ENCODE results near the gene POLR3A. TPM values are rescaled to one million over a fixed set of nuclear protein-coding genes. Genes with fewer than 3 reads are reported as not detected.

Gene POLR3A
- total and polyA plus RNA-seq, 12 donors = 4.2 to 12.5 (median 10.2) TPM

- H3K27ac ChIP-seq = no peak overlapping the region
- intact Hi-C loops (cut with DNase I) = loop anchor here in 9 of 10 donors (5.0 to 10.0 kb wide), 10 partner anchors 257 to 1152 kb away; partner anchors contain the start of gene ZMIZ1 (in 2 of the 9)
- TF ChIP-seq CTCF (IDR thresholded peaks at IDR 0.05) = no peak
- WGBS, 2 donors = 82 to 89% methylated on average over 10 of the region's 10 CpGs
- no peaks in the 10 kb centered on the region for H3K27me3 ChIP-seq
- DNase-seq (no peak), ATAC-seq (no peak)
- peaks cover 0 to 36% (median 12%) of the 10 kb centered on the region in 9 donors for H3K4me1 ChIP-seq
- H3K4me3 ChIP-seq = no peak overlapping the region
- peaks cover 0 to 28% (median 22%) of the 10 kb centered on the region in 9 donors for H3K36me3 ChIP-seq
- no peaks in the 10 kb centered on the region for H3K9me3 ChIP-seq
These were observed 15.9 kb upstream of the POLR3A start for GRCh38 chr10:78045237-78045636.

- H3K4me1 ChIP-seq = peaks cover 0 to 36% (median 12%) of the 10 kb centered on the region in 9 donors
- peaks cover 0 to 33% (median 27%) of the 10 kb centered on the region in 9 donors for H3K36me3 ChIP-seq
- DNase-seq (no peak), ATAC-seq (no peak)
- 70 to 72% methylated on average over 10 of the region's 10 CpGs for WGBS, 2 donors
- intact Hi-C loops (cut with DNase I) = loop anchor here in 9 of 10 donors (5.0 to 10.0 kb wide), 10 partner anchors 258 to 1153 kb away; partner anchors contain the start of gene ZMIZ1 (in 2 of the 9)
- no peak overlapping the region for H3K27ac ChIP-seq
- H3K27me3 ChIP-seq = no peaks in the 10 kb centered on the region
- no peak for TF ChIP-seq CTCF (IDR thresholded peaks at IDR 0.05)
- no peak overlapping the region for H3K4me3 ChIP-seq
- H3K9me3 ChIP-seq = no peaks in the 10 kb centered on the region
These were observed 15.4 kb upstream of the POLR3A start for GRCh38 chr10:78044699-78045098.

DNA sequence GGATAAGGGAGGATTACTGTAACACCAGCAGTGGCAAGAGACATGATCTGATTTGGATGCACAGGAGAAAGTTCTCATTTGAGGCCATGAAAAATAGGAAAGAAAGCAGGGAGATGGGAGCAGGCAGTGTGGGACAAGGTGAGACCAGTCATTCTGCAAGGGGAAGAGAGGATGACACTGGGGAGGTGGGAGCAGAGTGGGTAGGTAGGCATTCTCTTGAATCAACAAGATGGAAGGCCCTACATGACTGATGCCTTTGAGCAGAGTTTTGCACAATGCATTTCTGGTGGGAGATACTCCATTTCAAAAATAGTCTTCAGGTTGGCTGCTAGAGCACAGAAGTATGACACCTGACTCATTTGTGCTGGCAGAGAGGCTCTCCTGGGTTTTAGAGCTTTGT is 14.9 kb upstream of the POLR3A start:
- no peak for TF ChIP-seq CTCF (IDR thresholded peaks at IDR 0.05)
- ATAC-seq (no peak), DNase-seq (no peak)
- intact Hi-C loops (cut with DNase I) = loop anchor here in 5 of 10 donors (10.0 kb wide), 4 partner anchors 261 to 1151 kb away; partner anchors contain the start of gene ZMIZ1 (in 1 of the 5)
- Histone ChIP-seq H3K27ac (no peak overlapping the region), H3K4me1 (peaks cover 0 to 36% (median 12%) of the 10 kb centered on the region in 9 donors), H3K4me3 (no peak overlapping the region), H3K36me3 (peaks cover 0 to 38% (median 33%) of the 10 kb centered on the region in 9 donors), H3K9me3 (no peaks in the 10 kb centered on the region), H3K27me3 (no peaks in the 10 kb centered on the region)

- Histone ChIP-seq H3K4me1 (peaks cover 0 to 36% (median 15%) of the 10 kb centered on the region in 9 donors), H3K27ac (no peak overlapping the region), H3K36me3 (peaks cover 0 to 53% (median 46%) of the 10 kb centered on the region in 9 donors), H3K4me3 (no peak overlapping the region), H3K27me3 (no peaks in the 10 kb centered on the region), H3K9me3 (no peaks in the 10 kb centered on the region)
- WGBS, 2 donors = 96 to 98% methylated on average over 6 of the region's 6 CpGs
- TF ChIP-seq CTCF (IDR thresholded peaks at IDR 0.05) = no peak
- ATAC-seq = no peak
- intact Hi-C loops (cut with DNase I) = loop anchor here in 5 of 10 donors (10.0 kb wide), 4 partner anchors 262 to 1152 kb away; partner anchors contain the start of gene ZMIZ1 (in 1 of the 5)
- no peak for DNase-seq
These were observed 13.4 kb upstream of the POLR3A start for GRCh38 chr10:78042752-78043104.
